Measurements from ENCODE around the gene INS. TPM values are rescaled to one million over a fixed set of nuclear protein-coding genes. Genes with fewer than 3 reads are reported as not detected.

Gene INS
- total RNA-seq, 1 donor: not detected

- Histone ChIP-seq H3K4me3 (ENCODE audit: low read length) (no peak overlapping the region), H3K4me1 (ENCODE audit: insufficient read depth, low read length) (peaks cover 20% of the 10 kb centered on the region), H3K9me3 (ENCODE audit: low read depth, low read length) (no peaks in the 10 kb centered on the region), H3K27me3 (ENCODE audit: insufficient read depth, low read length) (no peaks in the 10 kb centered on the region)
Observed at GRCh38 chr11:2192435-2192834, 31.4 kb upstream of the INS start.

GRCh38 chr11:2191883-2192282, 30.9 kb upstream of the INS start:
- Histone ChIP-seq H3K27me3 (ENCODE audit: insufficient read depth, low read length) (no peaks in the 10 kb centered on the region), H3K9me3 (ENCODE audit: low read depth, low read length) (no peaks in the 10 kb centered on the region), H3K4me1 (ENCODE audit: insufficient read depth, low read length) (peaks cover 22% of the 10 kb centered on the region), H3K4me3 (ENCODE audit: low read length) (no peak overlapping the region)

- peaks cover 25% of the 10 kb centered on the region for H3K4me1 ChIP-seq (ENCODE audit: insufficient read depth, low read length)
- no peaks in the 10 kb centered on the region for H3K9me3 ChIP-seq (ENCODE audit: low read depth, low read length)
- H3K27me3 ChIP-seq (ENCODE audit: insufficient read depth, low read length): no peaks in the 10 kb centered on the region
- no peak overlapping the region for H3K4me3 ChIP-seq (ENCODE audit: low read length)
Observed at GRCh38 chr11:2190657-2191471, 29.9 kb upstream of the INS start.

- H3K4me1 ChIP-seq (ENCODE audit: insufficient read depth, low read length): peaks cover 25% of the 10 kb centered on the region
- H3K9me3 ChIP-seq (ENCODE audit: low read depth, low read length): no peaks in the 10 kb centered on the region
- no peak overlapping the region for H3K4me3 ChIP-seq (ENCODE audit: low read length)
- no peaks in the 10 kb centered on the region for H3K27me3 ChIP-seq (ENCODE audit: insufficient read depth, low read length)
Observed at GRCh38 chr11:2189938-2190656, 29.1 kb upstream of the INS start.

GRCh38 chr11:2188745-2189144, 27.7 kb upstream of the INS start:
- no peak overlapping the region for H3K4me3 ChIP-seq (ENCODE audit: low read length)
- H3K4me1 ChIP-seq (ENCODE audit: insufficient read depth, low read length): peaks cover 25% of the 10 kb centered on the region
- H3K27me3 ChIP-seq (ENCODE audit: insufficient read depth, low read length): no peaks in the 10 kb centered on the region
- no peaks in the 10 kb centered on the region for H3K9me3 ChIP-seq (ENCODE audit: low read depth, low read length)

- Histone ChIP-seq H3K4me1 (ENCODE audit: insufficient read depth, low read length) (peaks cover 23% of the 10 kb centered on the region), H3K4me3 (ENCODE audit: low read length) (no peak overlapping the region), H3K9me3 (ENCODE audit: low read depth, low read length) (no peaks in the 10 kb centered on the region), H3K27me3 (ENCODE audit: insufficient read depth, low read length) (no peaks in the 10 kb centered on the region)
Observed at GRCh38 chr11:2187280-2187707, 26.3 kb upstream of the INS start.

- Histone ChIP-seq H3K4me1 (ENCODE audit: insufficient read depth, low read length) (peaks cover 18% of the 10 kb centered on the region), H3K9me3 (ENCODE audit: low read depth, low read length) (no peaks in the 10 kb centered on the region), H3K4me3 (ENCODE audit: low read length) (no peak overlapping the region), H3K27me3 (ENCODE audit: insufficient read depth, low read length) (no peaks in the 10 kb centered on the region)
Observed at GRCh38 chr11:2186669-2187279, 25.8 kb upstream of the INS start.

GRCh38 chr11:2185324-2186085, 24.5 kb upstream of the INS start:
- H3K4me1 ChIP-seq (ENCODE audit: insufficient read depth, low read length): peaks cover 5% of the 10 kb centered on the region
- no peaks in the 10 kb centered on the region for H3K27me3 ChIP-seq (ENCODE audit: insufficient read depth, low read length)
- no peaks in the 10 kb centered on the region for H3K9me3 ChIP-seq (ENCODE audit: low read depth, low read length)
- H3K4me3 ChIP-seq (ENCODE audit: low read length): no peak overlapping the region

- Histone ChIP-seq H3K4me1 (ENCODE audit: insufficient read depth, low read length) (peaks cover 5% of the 10 kb centered on the region), H3K9me3 (ENCODE audit: low read depth, low read length) (no peaks in the 10 kb centered on the region), H3K4me3 (ENCODE audit: low read length) (no peak overlapping the region), H3K27me3 (ENCODE audit: insufficient read depth, low read length) (no peaks in the 10 kb centered on the region)
Observed at GRCh38 chr11:2182692-2183474, 21.9 kb upstream of the INS start.

GRCh38 chr11:2182075-2182474, 21.1 kb upstream of the INS start:
- Histone ChIP-seq H3K4me1 (ENCODE audit: insufficient read depth, low read length) (peaks cover 4% of the 10 kb centered on the region), H3K27me3 (ENCODE audit: insufficient read depth, low read length) (no peaks in the 10 kb centered on the region), H3K4me3 (ENCODE audit: low read length) (no peak overlapping the region), H3K9me3 (ENCODE audit: low read depth, low read length) (no peaks in the 10 kb centered on the region)

GRCh38 chr11:2180789-2181370, 19.9 kb upstream of the INS start:
- Histone ChIP-seq H3K4me3 (ENCODE audit: low read length) (no peak overlapping the region), H3K27me3 (ENCODE audit: insufficient read depth, low read length) (no peaks in the 10 kb centered on the region), H3K9me3 (ENCODE audit: low read depth, low read length) (no peaks in the 10 kb centered on the region), H3K4me1 (ENCODE audit: insufficient read depth, low read length) (no peaks in the 10 kb centered on the region)

- H3K4me3 ChIP-seq (ENCODE audit: low read length): no peak overlapping the region
- no peaks in the 10 kb centered on the region for H3K27me3 ChIP-seq (ENCODE audit: insufficient read depth, low read length)
- H3K9me3 ChIP-seq (ENCODE audit: low read depth, low read length): no peaks in the 10 kb centered on the region
- H3K4me1 ChIP-seq (ENCODE audit: insufficient read depth, low read length): no peaks in the 10 kb centered on the region
Observed at GRCh38 chr11:2180347-2180746, 19.3 kb upstream of the INS start.

- Histone ChIP-seq H3K4me1 (ENCODE audit: insufficient read depth, low read length) (no peaks in the 10 kb centered on the region), H3K9me3 (ENCODE audit: low read depth, low read length) (no peaks in the 10 kb centered on the region), H3K27me3 (ENCODE audit: insufficient read depth, low read length) (no peaks in the 10 kb centered on the region), H3K4me3 (ENCODE audit: low read length) (no peak overlapping the region)
Observed at GRCh38 chr11:2179516-2179915, 18.5 kb upstream of the INS start.

- Histone ChIP-seq H3K27me3 (ENCODE audit: insufficient read depth, low read length) (no peaks in the 10 kb centered on the region), H3K4me1 (ENCODE audit: insufficient read depth, low read length) (no peaks in the 10 kb centered on the region), H3K9me3 (ENCODE audit: low read depth, low read length) (no peaks in the 10 kb centered on the region), H3K4me3 (ENCODE audit: low read length) (no peak overlapping the region)
Observed at GRCh38 chr11:2178906-2179494, 18.0 kb upstream of the INS start.
